Naive thymus-derived CD8-positive, alpha-beta T cell (primary cell): ENCODE results near the gene MED28. TPM values are rescaled to one million over a fixed set of nuclear protein-coding genes. Genes with fewer than 3 reads are reported as not detected.

ENCODE experiments used
- ATAC-seq, 2 donors: fragments of 150-1000 bp; cut with Tn5 transposase in 1 of 2; sonication (Bioruptor Pico), chemical (Tn5 transposase) in 1 of 2; 1 replicate in 1 of 2; 2 replicates in 1 of 2; pipeline ENCODE4 v1.10.0; 2021; ENCODE audit warnings: mild to moderate bottlenecking in 2 of 2, moderate library complexity in 2 of 2
- POLR2A ChIA-PET: fragments of 350-600 bp; sonication (Branson Sonifier 250); formaldehyde crosslinking; loops from one replicate; lab custom pipeline; 2021; ENCODE audit warnings: antibody characterized with exemption; lab: Charles Lee
- DNase-seq, 10 donors: peaks; one replicate each; pipeline versions ENCODE4 v3.0.0 to v3.0.0-alpha.2; 2020 to 2022
- H3K27ac Mint-ChIP-seq, 10 donors: one replicate each; pipeline ENCODE4 v1.8.0; 2020 to 2022; ENCODE audit warnings: mild to moderate bottlenecking in 10 of 10, mixed read lengths in 10 of 10, moderate library complexity in 4 of 10, inconsistent platforms in 1 of 10
- H3K27me3 Mint-ChIP-seq, 5 donors: one replicate each; pipeline ENCODE4 v1.8.0; 2021 to 2022; ENCODE audit warnings: mixed read lengths in 5 of 5
- H3K36me3 Mint-ChIP-seq, 3 donors: one replicate each; pipeline ENCODE4 v1.8.0; 2020 to 2022; ENCODE audit warnings: mixed read lengths in 3 of 3, mild to moderate bottlenecking in 2 of 3, inconsistent platforms in 1 of 3
- H3K4me1 Mint-ChIP-seq, 4 donors: one replicate each; pipeline ENCODE4 v1.8.0; 2021 to 2022; ENCODE audit warnings: mixed read lengths in 4 of 4
- H3K4me3 Mint-ChIP-seq, 10 donors: one replicate each; pipeline ENCODE4 v1.8.0; 2020 to 2022; ENCODE audit warnings: mild to moderate bottlenecking in 10 of 10, mixed read lengths in 10 of 10, moderate library complexity in 6 of 10, inconsistent platforms in 1 of 10
- H3K9me3 Mint-ChIP-seq, 9 donors: one replicate each; pipeline ENCODE4 v1.8.0; 2020 to 2022; ENCODE audit warnings: mixed read lengths in 9 of 9, mild to moderate bottlenecking in 3 of 9, inconsistent platforms in 1 of 9, moderate library complexity in 1 of 9
- polyA plus RNA-seq, 3 donors: library from polyadenylated mRNA; unstranded; fragments of 300-500 nt; fragmentation: Illumina TruSeq; gene quantifications; one replicate each; pipeline ENCODE4 v1.2.3, GENCODE V29; 2021
- total RNA-seq, 8 experiments: library from RNA in 2 of 8; stranded (reverse) in 2 of 8; gene quantifications; one replicate each; pipeline ENCODE4 v1.2.3 and lab custom pipeline; 2021 to 2026

The MED28 gene
- total and polyA plus RNA-seq, 5 experiments from 2014 or later, result 39.1 to 73.4 (median 48.7) TPM

DNA sequence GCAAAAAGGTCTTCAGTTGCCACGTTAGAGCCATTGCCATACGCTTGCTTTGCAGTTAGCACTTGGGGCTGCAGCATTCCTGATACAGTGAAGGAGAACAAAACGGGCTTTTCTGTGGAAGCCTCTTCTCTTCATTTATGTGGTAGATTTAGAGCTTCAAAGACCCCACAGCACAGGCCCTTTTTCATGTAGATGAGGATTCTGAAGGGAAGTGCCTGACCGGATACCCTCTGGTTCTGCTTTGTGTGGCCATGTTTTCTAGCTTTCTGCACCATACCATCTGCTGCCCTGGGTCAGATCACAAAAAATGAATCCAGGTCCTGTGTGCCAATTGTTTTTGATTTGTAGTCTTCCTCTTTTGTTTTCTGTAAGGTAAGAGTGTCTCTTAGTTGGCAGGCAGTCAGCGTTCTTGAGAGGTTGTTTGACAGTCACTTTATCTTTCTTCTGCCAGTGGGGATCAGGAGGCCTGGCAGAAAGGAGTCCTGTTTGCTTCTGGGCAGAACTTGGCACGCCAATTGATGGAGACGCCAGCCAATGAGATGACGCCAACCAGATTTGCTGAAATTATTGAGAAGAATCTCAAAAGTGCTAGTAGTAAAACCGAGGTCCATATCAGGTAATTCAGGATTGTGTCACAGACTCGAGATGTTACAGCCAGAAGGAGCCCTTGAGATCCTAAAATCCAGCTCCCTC, 29.8 kb upstream of the MED28 start:
- Mint-ChIP-seq H3K27me3 (no peaks in the 10 kb centered on the region), H3K4me1 (peaks cover 6 to 10% (median 10%) of the 10 kb centered on the region in 4 donors), H3K27ac (peak overlapping the region in 1 of 10 donors; percentile 20), H3K36me3 (peaks cover 0 to 90% (median 23%) of the 10 kb centered on the region in 3 donors), H3K9me3 (no peaks in the 10 kb centered on the region), H3K4me3 (no peak overlapping the region)
- no peak for ATAC-seq
- DNase-seq, result no peak
- POLR2A ChIA-PET, result interaction anchor here (0.6 kb wide), 1 partner anchor 42 kb away, joined by 4 read pairs; no protein-coding TSS in a partner anchor

DNA sequence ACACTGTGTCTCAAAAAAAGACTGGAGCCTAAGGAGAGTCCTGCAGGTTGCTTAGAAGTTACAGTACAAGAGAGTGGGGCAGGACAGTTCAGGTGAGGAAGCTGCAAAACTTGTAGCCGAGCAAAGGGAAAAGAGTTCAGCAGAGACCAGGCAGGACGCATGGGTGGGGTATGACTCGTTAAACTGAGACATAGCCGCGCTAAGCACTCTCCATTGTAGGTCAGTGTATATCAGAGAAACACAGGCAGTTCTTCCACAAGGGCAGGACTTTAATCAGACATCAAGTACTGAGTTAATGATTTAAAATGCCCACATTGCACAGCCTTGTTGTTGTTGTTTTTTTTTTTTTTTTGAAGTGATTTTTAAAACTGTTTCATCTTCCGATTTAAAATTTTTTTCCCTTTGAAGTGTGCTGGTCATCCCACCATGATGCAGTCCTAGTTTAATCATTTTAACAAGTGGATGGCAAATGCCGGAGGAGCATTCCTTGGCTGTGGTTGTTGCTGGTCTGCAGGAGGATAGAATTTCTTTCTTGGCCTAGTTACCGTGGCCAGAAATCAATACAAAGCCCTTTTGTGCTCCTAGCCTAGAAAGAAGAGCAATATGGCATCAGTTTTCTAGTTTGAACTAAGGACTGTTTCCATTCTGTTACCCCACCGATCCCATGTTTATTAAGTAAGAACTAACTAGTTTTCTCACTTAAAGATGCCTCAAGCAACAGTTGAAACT, 27.2 kb upstream of the MED28 start:
- ATAC-seq (no peak), DNase-seq (no peak)
- Mint-ChIP-seq H3K27ac (peak overlapping the region in 2 of 10 donors; percentile 41 to 43), H3K4me1 (peaks cover 0 to 12% (median 6%) of the 10 kb centered on the region in 4 donors), H3K4me3 (no peak overlapping the region), H3K9me3 (no peaks in the 10 kb centered on the region), H3K36me3 (peaks cover 0 to 90% (median 27%) of the 10 kb centered on the region in 3 donors), H3K27me3 (no peaks in the 10 kb centered on the region)
- POLR2A ChIA-PET, result no interaction called here

DNA sequence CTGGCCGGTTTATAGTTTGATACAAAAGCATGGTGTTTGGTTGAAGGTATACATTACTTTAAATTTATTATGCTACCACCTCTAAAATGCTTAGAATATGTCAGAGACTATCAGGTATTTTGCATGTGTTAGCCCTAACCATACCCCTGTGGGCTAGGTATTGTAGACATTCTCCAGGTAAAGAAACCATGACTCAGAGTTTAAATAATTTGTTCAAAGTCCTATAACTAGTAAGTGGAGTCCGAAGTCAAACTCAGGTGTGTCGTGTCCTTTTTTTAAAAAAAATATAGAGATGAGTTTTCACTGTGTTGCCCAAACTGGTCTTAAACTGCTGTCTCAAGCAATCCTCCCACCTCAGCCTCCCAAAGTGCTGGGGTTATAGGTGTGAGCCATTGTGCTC, 25.1 kb upstream of the MED28 start:
- no peak for DNase-seq
- no peaks in the 10 kb centered on the region for H3K27me3 Mint-ChIP-seq
- H3K27ac Mint-ChIP-seq, result no peak overlapping the region
- no peak overlapping the region for H3K4me3 Mint-ChIP-seq
- peaks cover 4 to 90% (median 37%) of the 10 kb centered on the region in 3 donors for H3K36me3 Mint-ChIP-seq
- no peak for ATAC-seq
- POLR2A ChIA-PET, result interaction anchor here (1.0 kb wide), 1 partner anchor 25 kb away, joined by 3 read pairs; the partner anchor contains the start of gene MED28
- no peaks in the 10 kb centered on the region for H3K9me3 Mint-ChIP-seq
- peaks cover 0 to 13% (median 8%) of the 10 kb centered on the region in 4 donors for H3K4me1 Mint-ChIP-seq

DNA sequence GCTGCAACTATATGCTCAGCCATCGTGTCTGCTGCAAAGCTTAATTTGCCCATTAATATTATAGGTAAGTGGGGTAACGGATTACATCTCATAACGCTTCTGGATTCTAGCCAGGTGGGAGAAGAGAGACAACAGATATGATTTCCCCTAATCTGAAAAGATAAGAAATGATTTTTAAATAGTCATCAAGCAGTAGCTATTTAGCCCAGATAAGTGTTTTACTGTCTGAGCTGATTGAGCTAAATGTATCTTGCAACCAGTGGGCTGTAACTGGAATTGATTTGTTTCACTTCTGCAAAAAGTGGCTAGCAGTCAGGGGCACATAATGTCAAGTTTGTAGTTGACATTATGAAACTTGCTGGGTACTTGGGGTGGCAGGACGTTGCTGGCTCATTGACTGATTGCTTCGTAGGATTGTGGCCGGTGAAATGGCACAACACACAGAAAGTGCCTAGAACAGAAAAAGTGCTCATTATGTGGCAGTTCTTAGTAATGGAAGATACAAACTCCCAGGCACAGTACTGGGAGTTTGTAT, 18.9 kb upstream of the MED28 start:
- POLR2A ChIA-PET, result no interaction called here
- Mint-ChIP-seq H3K9me3 (no peaks in the 10 kb centered on the region), H3K27ac (peak overlapping the region in 1 of 10 donors; percentile 42), H3K4me1 (peaks cover 4 to 11% (median 8%) of the 10 kb centered on the region in 4 donors), H3K27me3 (no peaks in the 10 kb centered on the region), H3K4me3 (no peak overlapping the region), H3K36me3 (peaks cover 4 to 88% (median 41%) of the 10 kb centered on the region in 3 donors)
- peak in 1 of 10 donors; percentile 4 for DNase-seq
- peak in 1 of 2 donors; percentile 41 for ATAC-seq

DNA sequence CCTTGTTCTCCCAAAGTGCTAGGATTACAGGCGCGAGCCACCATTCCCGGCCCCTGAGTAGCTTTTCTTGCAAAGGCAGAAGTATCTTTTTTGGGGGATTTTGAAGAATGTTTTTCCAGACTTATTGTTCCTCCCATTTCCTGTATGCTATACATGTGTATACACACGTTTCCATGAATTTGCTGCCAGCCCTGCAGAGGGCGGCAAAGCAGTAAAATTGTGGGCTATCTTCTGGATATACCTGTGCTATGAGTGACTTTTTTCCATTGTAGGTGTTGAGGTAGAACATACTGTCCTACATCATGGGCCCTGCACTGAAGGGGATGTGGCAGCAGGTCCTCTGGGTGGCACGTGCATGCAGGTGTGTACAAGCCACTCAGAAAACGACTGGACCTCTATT, 16.9 kb upstream of the MED28 start:
- POLR2A ChIA-PET, result no interaction called here
- DNase-seq (no peak), ATAC-seq (no peak)
- Mint-ChIP-seq H3K27ac (no peak overlapping the region), H3K9me3 (no peaks in the 10 kb centered on the region), H3K36me3 (peaks cover 4 to 80% (median 39%) of the 10 kb centered on the region in 3 donors), H3K4me1 (peaks cover 0 to 11% (median 4%) of the 10 kb centered on the region in 4 donors), H3K4me3 (no peak overlapping the region), H3K27me3 (no peaks in the 10 kb centered on the region)

DNA sequence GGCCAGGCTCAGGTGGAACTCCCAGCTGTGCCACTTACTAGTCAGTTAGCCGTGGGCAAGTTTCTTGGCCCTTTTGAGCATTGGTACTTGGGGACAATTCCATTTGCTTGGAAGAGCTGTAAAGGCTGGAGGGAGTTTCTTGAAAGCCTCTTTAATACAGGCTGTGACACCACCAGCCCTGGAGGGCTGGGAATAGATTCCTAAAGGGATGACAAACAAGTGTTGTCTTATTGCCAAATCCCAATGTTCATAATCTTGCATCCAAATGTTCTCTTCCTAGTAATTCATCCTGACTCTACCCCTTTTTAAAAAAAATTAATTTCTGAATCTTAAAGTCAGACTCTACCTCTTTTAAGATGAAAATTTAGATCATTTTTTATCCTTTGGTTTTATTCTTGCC, 14.6 kb upstream of the MED28 start:
- H3K9me3 Mint-ChIP-seq, result no peaks in the 10 kb centered on the region
- POLR2A ChIA-PET, result no interaction called here

DNA sequence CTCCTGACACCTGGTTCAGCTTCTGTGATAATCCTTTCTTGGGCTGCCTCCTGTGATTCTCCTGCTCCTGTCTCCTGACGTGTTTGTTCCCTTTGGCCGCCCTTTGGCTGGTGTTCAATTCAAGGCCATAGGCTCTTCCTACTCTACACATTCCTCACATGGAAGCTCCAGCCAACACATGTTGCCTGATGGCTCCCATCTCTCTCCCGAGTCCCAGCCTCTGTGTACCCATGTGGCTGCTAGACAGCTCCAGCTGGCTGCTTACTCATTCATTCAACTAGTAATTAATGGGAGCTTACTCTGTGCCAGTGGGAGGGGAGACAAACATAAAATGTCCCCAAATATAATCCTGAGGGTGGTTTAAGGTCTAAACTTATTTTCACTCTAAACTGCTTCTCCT, 9.2 kb upstream of the MED28 start:
- no peaks in the 10 kb centered on the region for H3K27me3 Mint-ChIP-seq
- H3K36me3 Mint-ChIP-seq, result peaks cover 5 to 55% (median 6%) of the 10 kb centered on the region in 3 donors
- ATAC-seq, result no peak
- H3K9me3 Mint-ChIP-seq, result no peaks in the 10 kb centered on the region
- no peak overlapping the region for H3K4me3 Mint-ChIP-seq
- H3K4me1 Mint-ChIP-seq, result no peaks in the 10 kb centered on the region
- H3K27ac Mint-ChIP-seq, result peak overlapping the region in 2 of 10 donors; percentile 52 to 62
- no peak for DNase-seq
- POLR2A ChIA-PET, result no interaction called here

More for the DNA sequence above, 14.6 kb upstream of the MED28 start:
- no peak overlapping the region for H3K4me3 Mint-ChIP-seq
- ATAC-seq (no peak), DNase-seq (no peak)
- peaks cover 0 to 67% (median 26%) of the 10 kb centered on the region in 3 donors for H3K36me3 Mint-ChIP-seq
- no peak overlapping the region for H3K27ac Mint-ChIP-seq
- H3K4me1 Mint-ChIP-seq, result peaks cover 0 to 9% (median under 1%) of the 10 kb centered on the region in 4 donors
- no peaks in the 10 kb centered on the region for H3K27me3 Mint-ChIP-seq

DNA sequence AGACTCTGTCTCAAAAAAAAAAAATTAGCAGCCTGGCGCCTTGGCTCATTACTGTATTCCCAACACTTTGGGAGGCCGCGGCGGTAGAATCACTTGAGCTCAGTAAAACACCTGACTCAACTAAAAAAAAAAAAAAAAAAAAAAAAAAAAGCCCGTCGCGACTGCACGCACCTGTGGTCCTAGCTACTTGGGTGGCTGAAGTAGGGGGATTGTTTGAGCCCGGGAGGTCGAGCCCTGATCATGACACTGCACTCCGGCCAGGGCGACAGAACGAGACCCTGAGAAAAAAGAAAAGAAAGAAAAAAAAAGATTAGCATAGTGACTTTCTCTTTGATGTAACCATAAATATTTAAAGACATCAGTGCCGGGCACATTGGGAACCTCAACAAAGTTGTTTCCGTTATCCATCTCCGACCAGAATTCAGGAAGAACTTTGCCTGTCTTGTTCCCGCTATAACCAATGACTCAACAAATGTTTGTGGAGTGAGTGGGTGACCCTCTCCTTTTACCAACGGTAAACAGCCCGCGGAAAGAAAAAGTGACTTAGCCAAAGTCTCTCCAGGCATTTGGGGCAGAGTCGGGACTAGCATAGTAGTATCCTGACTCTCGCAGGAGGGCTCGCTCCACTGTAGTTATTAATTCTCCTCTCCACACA, 553 bp upstream of the MED28 start:
- Mint-ChIP-seq H3K27me3 (no peaks in the 10 kb centered on the region), H3K4me1 (peaks cover 12 to 44% (median 34%) of the 10 kb centered on the region in 4 donors)
- peak; percentile 58 to 64 for ATAC-seq

DNA sequence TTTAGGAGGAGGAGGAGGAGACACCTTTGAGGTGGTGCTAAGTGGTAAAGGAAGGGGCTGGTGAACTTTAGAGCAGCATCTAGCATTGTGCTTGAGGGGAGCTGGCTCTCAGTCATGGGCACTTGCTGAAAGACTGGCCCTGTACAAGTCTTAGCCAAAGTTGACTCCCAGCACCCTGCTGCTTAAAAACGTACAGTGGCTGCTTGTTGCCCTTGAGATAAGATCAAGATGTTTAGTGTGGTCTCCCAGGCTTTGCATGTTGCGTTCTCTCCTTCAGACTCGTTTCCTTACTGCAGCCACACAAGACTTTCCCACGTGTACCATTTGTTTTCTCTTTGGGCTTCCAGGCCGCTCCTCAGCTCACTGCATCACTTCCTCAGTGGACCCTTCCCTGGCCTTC, 1.8 kb downstream of the MED28 start:
- H3K27me3 Mint-ChIP-seq, result no peaks in the 10 kb centered on the region
- H3K27ac Mint-ChIP-seq, result peak overlapping the region; percentile 11 to 87 (median 75)
- peak overlapping the region; percentile 69 to 89 (median 84) for H3K4me3 Mint-ChIP-seq
- H3K4me1 Mint-ChIP-seq, result peaks cover 17 to 56% (median 46%) of the 10 kb centered on the region in 4 donors
- peak in 1 of 10 donors; percentile 2 for DNase-seq
- POLR2A ChIA-PET, result interaction anchor here (2.8 kb wide), 1 partner anchor 194 kb away, joined by 17 read pairs; the partner anchor contains the start of genes DCAF16 and NCAPG
- peaks cover 7 to 43% (median 11%) of the 10 kb centered on the region in 3 donors for H3K36me3 Mint-ChIP-seq
- H3K9me3 Mint-ChIP-seq, result no peaks in the 10 kb centered on the region
- no peak for ATAC-seq

More for the DNA sequence above, 553 bp upstream of the MED28 start:
- Mint-ChIP-seq H3K4me3 (peak overlapping the region; percentile 88 to 100 (median 98)), H3K9me3 (no peaks in the 10 kb centered on the region), H3K36me3 (peaks cover 1 to 25% (median 8%) of the 10 kb centered on the region in 3 donors), H3K27ac (peak overlapping the region; percentile 92 to 99 (median 98))
- POLR2A ChIA-PET, result interaction anchor here (0.7 to 2.8 kb wide), 10 partner anchors 8 to 1958 kb away, joined by 3 to 22 read pairs (median 3); partner anchors contain the start of genes DCAF16, LAP3, LCORL and NCAPG
- DNase-seq, result peak in 5 of 10 donors; percentile 1 to 68 (median 20)

DNA sequence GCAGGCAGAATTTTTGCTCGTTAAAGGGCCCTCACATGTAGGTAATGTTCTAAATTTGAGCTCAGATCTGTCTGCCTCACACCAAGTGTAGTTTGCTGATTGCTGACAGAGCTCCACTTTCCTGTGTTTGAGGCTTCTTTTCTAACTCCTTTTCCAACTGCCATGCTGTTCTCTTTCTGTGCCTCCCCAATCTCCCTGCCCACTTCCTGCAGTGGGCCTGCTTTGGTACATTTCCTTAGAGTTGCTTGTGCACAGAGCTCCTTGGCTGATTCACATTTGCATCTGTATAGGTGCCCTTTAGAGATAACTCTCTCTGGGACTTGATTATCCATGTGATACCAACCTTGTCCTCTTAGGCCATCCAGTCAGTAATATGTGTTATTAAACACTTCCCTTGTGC, 4.5 kb downstream of the MED28 start:
- Mint-ChIP-seq H3K36me3 (peaks cover 11 to 69% (median 20%) of the 10 kb centered on the region in 3 donors), H3K9me3 (no peaks in the 10 kb centered on the region), H3K4me3 (peak overlapping the region; percentile 32 to 63 (median 52)), H3K4me1 (peaks cover 17 to 62% (median 49%) of the 10 kb centered on the region in 4 donors), H3K27ac (peak overlapping the region in 8 of 10 donors; percentile 0 to 80 (median 34)), H3K27me3 (no peaks in the 10 kb centered on the region)
- POLR2A ChIA-PET, result no interaction called here
- ATAC-seq, result no peak
- no peak for DNase-seq

DNA sequence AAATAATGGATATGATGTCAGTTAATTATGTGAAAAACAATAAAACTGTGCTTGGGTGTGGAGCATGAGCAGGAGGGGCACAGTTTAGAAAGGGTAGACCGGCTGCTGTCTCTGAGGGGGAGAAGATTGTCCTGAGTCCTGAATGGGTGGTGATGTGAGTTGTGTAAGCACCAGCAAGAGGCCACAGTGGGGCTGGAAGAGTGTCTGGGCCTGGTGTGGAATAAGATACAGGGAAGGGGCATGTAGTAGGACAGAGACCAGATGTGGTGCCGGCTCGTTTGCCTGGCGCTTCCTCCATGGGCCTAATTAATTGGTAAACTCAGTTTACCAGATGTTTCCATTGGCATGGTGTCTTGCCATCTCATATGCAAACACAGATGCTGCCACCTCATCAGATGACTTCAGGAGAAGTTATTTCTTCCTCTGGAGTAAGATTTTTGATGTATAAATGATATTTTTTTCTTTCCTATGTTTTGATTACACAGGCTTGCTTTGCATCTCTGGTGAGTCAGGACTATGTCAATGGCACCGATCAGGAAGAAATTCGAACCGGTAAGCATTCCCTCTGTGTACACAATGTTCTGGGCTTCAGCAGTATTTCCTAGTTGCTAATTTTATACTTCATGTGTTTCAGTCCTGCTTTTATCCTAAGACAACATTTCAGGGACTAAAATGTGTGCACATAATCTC, 5.1 kb downstream of the MED28 start:
- Mint-ChIP-seq H3K27ac (peak overlapping the region in 5 of 10 donors; percentile 13 to 58 (median 40)), H3K4me1 (peaks cover 21 to 61% (median 54%) of the 10 kb centered on the region in 4 donors), H3K27me3 (no peaks in the 10 kb centered on the region), H3K9me3 (no peaks in the 10 kb centered on the region), H3K4me3 (peak overlapping the region in 7 of 10 donors; percentile 7 to 63 (median 37)), H3K36me3 (peaks cover 9 to 76% (median 26%) of the 10 kb centered on the region in 3 donors)
- DNase-seq (no peak), ATAC-seq (no peak)
- POLR2A ChIA-PET, result interaction anchor here (0.7 kb wide), 1 partner anchor 38 kb away, joined by 3 read pairs; no protein-coding TSS in a partner anchor
